GM21390 (cell line): ENCODE results near the gene ZNF334.

ENCODE experiments used
- ATAC-seq: cut with Tn5 transposase; IDR thresholded peaks from one replicate; pipeline ENCODE4 v1.9.1; 2021; ENCODE audit not compliant: unreplicated experiment

The ZNF334 gene

GRCh38 chr20:46488451-46488850 is 24.9 kb downstream of the ZNF334 start:
- no peak for ATAC-seq

DNA sequence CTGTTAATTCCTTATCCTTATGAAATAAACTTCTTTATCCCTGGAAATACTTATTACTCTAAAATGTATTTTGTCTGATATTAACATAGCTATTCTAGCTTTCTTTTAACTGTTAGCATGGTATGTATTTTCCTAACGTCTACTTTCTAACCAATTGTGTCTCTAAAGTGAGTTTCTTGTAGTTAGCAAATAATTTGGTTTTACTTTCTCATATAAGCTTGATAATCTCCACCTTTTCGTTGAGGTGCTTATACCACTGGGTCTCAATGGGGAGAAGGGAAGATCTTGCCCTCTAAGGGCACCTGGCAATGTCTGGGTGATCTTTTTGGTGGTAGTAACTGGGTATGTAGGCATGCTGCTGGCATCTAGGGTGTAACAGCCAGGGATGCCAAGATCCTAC is 25.7 kb downstream of the ZNF334 start:
- ATAC-seq = no peak

GRCh38 chr20:46485431-46485830 is 27.9 kb downstream of the ZNF334 start:
- no peak for ATAC-seq

DNA sequence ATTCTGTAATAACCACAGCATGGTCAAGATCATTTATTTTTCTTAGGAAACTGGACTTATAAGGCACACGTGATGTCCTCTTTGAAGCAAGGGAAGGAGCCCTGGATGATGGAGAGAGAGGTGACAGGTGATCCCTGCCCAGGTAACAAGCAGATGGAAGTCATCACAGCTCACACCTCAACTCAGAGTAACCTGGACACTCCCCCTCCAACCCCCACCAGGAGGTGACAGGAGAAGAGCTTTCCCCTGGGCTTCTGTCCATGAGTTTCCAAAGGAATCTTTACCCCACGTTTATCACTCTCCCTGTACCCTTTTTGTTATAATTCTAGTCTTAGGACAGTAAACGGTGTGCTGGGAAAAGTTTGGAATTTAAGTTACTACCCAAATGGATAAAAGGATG is 28.4 kb downstream of the ZNF334 start:
- ATAC-seq = no peak

- ATAC-seq = no peak
Measured at GRCh38 chr20:46483879-46484278, 29.5 kb downstream of the ZNF334 start.

- no peak for ATAC-seq
Measured at GRCh38 chr20:46482864-46483263, 30.5 kb downstream of the ZNF334 start.

DNA sequence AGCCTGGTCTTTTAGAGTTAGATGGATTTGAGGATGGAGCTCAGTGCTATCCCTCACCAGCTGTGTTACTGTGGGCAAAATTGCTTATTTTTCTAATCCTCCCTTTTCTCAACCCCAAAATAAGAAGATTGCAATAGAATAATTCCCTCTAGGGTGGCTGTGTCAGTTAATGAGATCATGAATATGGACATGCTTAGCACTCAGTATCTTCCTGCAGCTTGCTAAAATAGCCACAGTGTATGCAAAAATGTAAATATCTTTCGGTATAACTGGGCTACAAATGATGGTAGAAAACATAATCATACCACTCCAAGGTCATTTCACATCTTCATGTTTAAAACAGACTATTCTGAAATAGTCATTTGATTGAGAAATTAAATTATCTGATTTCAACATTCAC is 35.7 kb downstream of the ZNF334 start:
- no peak for ATAC-seq

DNA sequence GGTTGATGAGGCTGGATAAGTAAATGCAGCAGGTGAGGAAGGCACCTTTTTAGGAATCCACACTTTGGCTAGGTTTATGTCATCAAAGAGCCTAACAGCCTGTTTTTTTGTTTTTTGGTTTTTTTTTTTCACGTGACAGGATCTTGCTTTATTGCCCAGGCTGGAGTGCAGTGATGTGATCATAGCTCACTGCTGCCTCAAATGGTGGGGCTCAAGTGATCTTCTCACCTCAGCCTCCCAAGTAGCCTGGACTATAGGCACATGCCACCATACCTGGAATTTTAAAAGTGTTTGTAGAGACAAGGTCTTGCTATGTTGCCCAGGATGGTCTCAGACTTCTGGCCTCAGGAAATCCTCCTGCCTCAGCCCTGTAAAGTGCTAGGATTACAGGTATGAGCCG is 36.1 kb downstream of the ZNF334 start:
- ATAC-seq = no peak

DNA sequence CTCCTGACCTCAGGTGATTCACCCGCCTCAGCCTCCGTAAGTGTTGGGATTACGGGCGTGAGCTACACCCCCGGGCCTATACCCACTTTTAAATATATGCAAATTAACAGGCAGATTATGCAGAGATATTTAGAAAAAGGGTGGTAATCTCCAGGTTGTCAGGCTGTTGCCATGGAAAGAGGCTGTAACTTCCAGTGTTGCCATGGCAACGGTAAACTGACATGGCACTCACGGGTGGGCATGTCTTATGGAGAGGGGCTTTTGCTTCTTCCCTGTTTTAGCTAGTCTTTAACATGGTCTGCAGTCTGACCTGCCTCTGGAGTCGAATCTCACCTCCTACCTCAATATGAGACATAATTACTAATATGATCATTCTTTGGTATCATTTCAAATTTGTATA is 44.9 kb downstream of the ZNF334 start:
- no peak for ATAC-seq

GRCh38 chr20:46464451-46464850 is 48.9 kb downstream of the ZNF334 start:
- ATAC-seq = no peak

- ATAC-seq = no peak
Measured at GRCh38 chr20:46463852-46464251, 49.5 kb downstream of the ZNF334 start.

GRCh38 chr20:46461808-46462207 is 51.6 kb downstream of the ZNF334 start:
- no peak for ATAC-seq

GRCh38 chr20:46458866-46459750 is 54.3 kb downstream of the ZNF334 start:
- ATAC-seq = no peak

DNA sequence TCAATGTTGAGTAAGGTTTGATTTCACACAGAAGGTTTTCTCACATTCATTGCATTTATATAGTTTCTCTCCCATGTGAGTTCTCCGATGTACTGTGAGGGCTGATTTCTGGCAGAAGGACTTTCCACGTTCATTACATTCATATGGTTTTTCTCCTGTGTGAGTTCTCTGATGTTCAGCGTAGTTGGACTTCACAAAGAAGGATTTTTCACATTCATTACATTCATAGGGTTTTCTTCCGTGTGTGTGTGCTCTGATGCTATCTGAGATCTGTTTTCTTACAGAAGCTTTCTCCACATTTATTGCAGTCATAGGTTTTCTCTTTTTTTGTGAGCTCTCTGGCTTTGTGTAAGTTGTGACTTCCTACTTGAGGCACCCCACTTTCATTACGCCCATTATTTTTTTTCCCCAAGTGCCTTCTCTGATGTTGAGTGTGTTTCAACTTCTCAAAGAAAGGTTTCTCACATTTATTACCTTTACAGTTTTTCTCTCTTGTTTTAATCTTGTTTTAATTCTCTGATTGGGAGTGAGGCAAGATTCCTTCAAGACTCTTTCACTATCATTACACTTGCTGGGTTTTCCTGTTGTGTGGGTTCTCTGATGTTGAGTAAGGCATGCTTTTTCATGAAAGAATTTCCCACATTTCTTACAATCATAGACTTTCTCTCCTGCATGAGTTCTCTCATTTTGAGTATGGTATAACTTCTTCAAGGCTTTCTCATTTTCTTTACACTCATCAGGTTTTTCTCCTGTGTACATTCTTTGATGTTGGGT is 56.9 kb downstream of the ZNF334 start:
- ATAC-seq = no peak

- no peak for ATAC-seq
Measured at GRCh38 chr20:46455729-46456128, 57.6 kb downstream of the ZNF334 start.
